SU-DHL-6 (cell line): Measurements from ENCODE around the gene CACNA1C.

ENCODE experiments used
- H2AFZ ChIP-seq: fragments of 200-600 bp; sonication (generic); 2 replicates; pipeline ENCODE4 v1.6.1; 2014; ENCODE audit warnings: low read depth, mild to moderate bottlenecking, moderate library complexity, mixed read lengths, antibody characterized with exemption, low read length; ENCODE audit not compliant: severe bottlenecking
- H3F3A ChIP-seq: fragments of 200-600 bp; shearing (Covaris generic); 2 replicates; pipeline ENCODE4 v1.6.0; 2016; ENCODE audit warnings: antibody characterized with exemption, mild to moderate bottlenecking; ENCODE audit not compliant: insufficient read depth
- H3K27ac ChIP-seq: fragments of 200-600 bp; sonication (generic); 2 replicates; pipeline ENCODE4 v1.5.1; 2016; ENCODE audit warnings: low read depth, mild to moderate bottlenecking, low read length, moderate library complexity, mixed read lengths
- H3K27me3 ChIP-seq: fragments of 200-600 bp; sonication (generic), shearing (Covaris generic); 2 replicates; pipeline ENCODE4 v1.6.0; 2014; ENCODE audit warnings: mild to moderate bottlenecking, low read length
- H3K36me3 ChIP-seq: fragments of 200-600 bp; sonication (generic); 2 replicates; pipeline ENCODE4 v1.6.1; 2014; ENCODE audit warnings: mild to moderate bottlenecking, low read length, mixed read lengths
- H3K4me2 ChIP-seq: fragments of 300-600, 200-600 bp; shearing (Covaris generic), sonication (generic); 2 replicates; pipeline ENCODE4 v1.6.0; 2014; ENCODE audit warnings: low read length, low read depth, mild to moderate bottlenecking; ENCODE audit not compliant: poor library complexity, severe bottlenecking
- H3K4me3 ChIP-seq: fragments of 200-600 bp; sonication (generic); 2 replicates; pipeline ENCODE4 v1.5.1; 2014; ENCODE audit warnings: antibody characterized with exemption, low read length, mild to moderate bottlenecking, mixed read lengths; ENCODE audit not compliant: insufficient read depth, poor library complexity, severe bottlenecking
- H3K79me2 ChIP-seq: fragments of 200-600 bp; sonication (generic); 2 replicates; pipeline ENCODE4 v1.6.1; 2014; ENCODE audit warnings: mild to moderate bottlenecking, low read length, moderate library complexity; ENCODE audit not compliant: insufficient read depth
- H3K9ac ChIP-seq: fragments of 200-600 bp; sonication (generic); 2 replicates; pipeline ENCODE4 v1.7.0; 2014; ENCODE audit warnings: mild to moderate bottlenecking, low read length
- H3K9me2 ChIP-seq: fragments of 200-600 bp; sonication (generic); replicated peaks from 2 replicates; pipeline ENCODE4 v1.6.1; 2014; ENCODE audit warnings: low read length; ENCODE audit not compliant: insufficient read depth
- H3K9me3 ChIP-seq: fragments of 200-600 bp; sonication (generic); 2 replicates; pipeline ENCODE4 v1.6.1; 2014; ENCODE audit warnings: low read length, mixed read lengths; ENCODE audit not compliant: insufficient read depth
- H4K20me1 ChIP-seq: fragments of 200-600 bp; sonication (generic); 2 replicates; pipeline ENCODE4 v1.6.1; 2014; ENCODE audit warnings: low read depth, mild to moderate bottlenecking, antibody characterized with exemption, low read length, moderate library complexity, mixed read lengths
- EZH2phosphoT487 ChIP-seq: fragments of 200-600 bp; sonication (generic), shearing (Covaris generic); conservative IDR thresholded peaks from 2 replicates; pipeline ENCODE4 v1.6.1; 2018; ENCODE audit warnings: mild to moderate bottlenecking, antibody characterized with exemption, low read length, moderate library complexity, mixed read lengths
- TF ChIP-seq, protein P1 (sequence below): fragments of 200-600 bp; sonication (generic); IDR thresholded peaks from one replicate; pipeline ENCODE4 v1.5.1; 2017; ENCODE audit warnings: antibody characterized with exemption, mild to moderate bottlenecking, low read length, moderate library complexity; ENCODE audit not compliant: insufficient read depth, poor library complexity, severe bottlenecking

Gene CACNA1C

GRCh38 chr12:2574355-2574935 lies 521.7 kb downstream of the CACNA1C start:
- Histone ChIP-seq H2AFZ (no peak overlapping the region), H3K4me3 (no peak overlapping the region)

DNA sequence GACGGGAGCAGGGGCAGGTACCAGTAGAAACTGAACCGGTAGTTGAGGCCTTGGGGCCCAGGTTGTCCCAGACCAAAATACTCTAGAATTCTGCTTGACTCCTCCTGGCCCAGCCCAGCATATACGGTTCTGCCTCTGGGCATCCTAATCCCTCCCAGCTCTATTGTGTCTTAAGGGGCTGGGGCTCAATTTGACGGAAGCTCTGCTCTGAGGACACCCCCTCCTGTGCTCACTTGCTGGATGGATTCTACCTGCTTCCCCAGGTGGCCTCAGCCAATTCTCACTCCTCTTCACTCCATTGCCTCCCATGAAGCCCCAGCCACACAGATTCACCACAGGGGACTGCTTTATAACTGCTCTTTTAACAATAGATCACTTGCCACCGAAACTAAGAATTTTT lies 522.5 kb downstream of the CACNA1C start:
- no peaks in the 10 kb centered on the region for H3K9me2 ChIP-seq
- no peaks in the 10 kb centered on the region for H3F3A ChIP-seq
- no peak overlapping the region for H3K9ac ChIP-seq
- no peak overlapping the region for H3K4me2 ChIP-seq
- H3K9me3 ChIP-seq = no peaks in the 10 kb centered on the region
- H3K27me3 ChIP-seq = no peaks in the 10 kb centered on the region
- no peaks in the 10 kb centered on the region for H3K36me3 ChIP-seq
- H3K79me2 ChIP-seq = no peaks in the 10 kb centered on the region
- H3K4me3 ChIP-seq = no peak overlapping the region
- H3K27ac ChIP-seq = no peak overlapping the region
- no peak for TF ChIP-seq EZH2phosphoT487
- TF ChIP-seq, protein P1, sequence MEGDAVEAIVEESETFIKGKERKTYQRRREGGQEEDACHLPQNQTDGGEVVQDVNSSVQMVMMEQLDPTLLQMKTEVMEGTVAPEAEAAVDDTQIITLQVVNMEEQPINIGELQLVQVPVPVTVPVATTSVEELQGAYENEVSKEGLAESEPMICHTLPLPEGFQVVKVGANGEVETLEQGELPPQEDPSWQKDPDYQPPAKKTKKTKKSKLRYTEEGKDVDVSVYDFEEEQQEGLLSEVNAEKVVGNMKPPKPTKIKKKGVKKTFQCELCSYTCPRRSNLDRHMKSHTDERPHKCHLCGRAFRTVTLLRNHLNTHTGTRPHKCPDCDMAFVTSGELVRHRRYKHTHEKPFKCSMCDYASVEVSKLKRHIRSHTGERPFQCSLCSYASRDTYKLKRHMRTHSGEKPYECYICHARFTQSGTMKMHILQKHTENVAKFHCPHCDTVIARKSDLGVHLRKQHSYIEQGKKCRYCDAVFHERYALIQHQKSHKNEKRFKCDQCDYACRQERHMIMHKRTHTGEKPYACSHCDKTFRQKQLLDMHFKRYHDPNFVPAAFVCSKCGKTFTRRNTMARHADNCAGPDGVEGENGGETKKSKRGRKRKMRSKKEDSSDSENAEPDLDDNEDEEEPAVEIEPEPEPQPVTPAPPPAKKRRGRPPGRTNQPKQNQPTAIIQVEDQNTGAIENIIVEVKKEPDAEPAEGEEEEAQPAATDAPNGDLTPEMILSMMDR = no peak
- H4K20me1 ChIP-seq = no peaks in the 10 kb centered on the region
- H2AFZ ChIP-seq = no peak overlapping the region

More at GRCh38 chr12:2574355-2574935, 521.7 kb downstream of the CACNA1C start:
- Histone ChIP-seq H3K27me3 (no peaks in the 10 kb centered on the region), H3K36me3 (no peaks in the 10 kb centered on the region), H3K9me3 (no peaks in the 10 kb centered on the region), H3K27ac (no peak overlapping the region), H4K20me1 (no peaks in the 10 kb centered on the region), H3K9me2 (no peaks in the 10 kb centered on the region), H3K9ac (no peak overlapping the region), H3K4me2 (no peak overlapping the region), H3F3A (no peaks in the 10 kb centered on the region), H3K79me2 (no peaks in the 10 kb centered on the region)
- TF ChIP-seq, protein P1 = no peak
- no peak for TF ChIP-seq EZH2phosphoT487

DNA sequence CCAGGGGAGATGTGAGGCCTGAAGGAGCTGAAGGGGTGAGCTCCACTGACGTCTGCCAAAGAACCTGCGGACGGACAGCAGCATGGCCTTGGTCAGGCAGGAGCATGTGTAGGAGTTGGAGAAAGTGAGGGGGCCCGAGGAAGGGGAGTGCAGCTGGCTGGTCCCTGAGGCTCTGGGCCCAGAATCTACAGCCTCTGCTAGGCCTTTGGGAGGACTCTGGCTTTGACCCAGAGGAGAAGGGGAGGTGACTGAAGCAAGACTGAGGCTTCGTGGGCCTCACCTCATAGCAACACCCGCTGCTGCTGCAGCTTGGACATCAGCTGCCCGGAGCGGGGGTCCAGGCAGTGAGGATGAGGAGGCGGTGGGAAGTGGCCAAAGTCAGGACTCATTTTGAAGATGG lies 525.4 kb downstream of the CACNA1C start:
- Histone ChIP-seq H3K4me3 (no peak overlapping the region), H4K20me1 (no peaks in the 10 kb centered on the region), H3K4me2 (no peak overlapping the region), H2AFZ (no peak overlapping the region), H3F3A (no peaks in the 10 kb centered on the region), H3K36me3 (no peaks in the 10 kb centered on the region), H3K79me2 (no peaks in the 10 kb centered on the region), H3K27me3 (no peaks in the 10 kb centered on the region), H3K27ac (no peak overlapping the region), H3K9ac (no peak overlapping the region), H3K9me3 (no peaks in the 10 kb centered on the region), H3K9me2 (no peaks in the 10 kb centered on the region)
- no peak for TF ChIP-seq EZH2phosphoT487
- TF ChIP-seq, protein P1 = no peak
